NCI-H1436 (cell line): ENCODE results near the gene SLC12A7.
"Not testable (repeated sequence)": the region's sequence is repeated elsewhere in the genome, so short reads cannot be mapped to it uniquely, and the experiment has no call there.

Experiments
- DNase-seq: peaks from one replicate; lab custom pipeline; 2025; lab: John Stamatoyannopoulos, UW

Gene SLC12A7

GRCh38 chr5:1140818-1141189 lies 28.9 kb upstream of the SLC12A7 start:
- DNase-seq = no peak

GRCh38 chr5:1140171-1140817 lies 28.4 kb upstream of the SLC12A7 start:
- peak; percentile 83 for DNase-seq

- DNase-seq = no peak
Observed at GRCh38 chr5:1139331-1140170, 27.7 kb upstream of the SLC12A7 start.

GRCh38 chr5:1138445-1139245 lies 26.8 kb upstream of the SLC12A7 start:
- no peak for DNase-seq

- no peak for DNase-seq
Observed at GRCh38 chr5:1137567-1138444, 25.9 kb upstream of the SLC12A7 start.

GRCh38 chr5:1136814-1137213 lies 25.0 kb upstream of the SLC12A7 start:
- no peak for DNase-seq

GRCh38 chr5:1135696-1136525 lies 24.0 kb upstream of the SLC12A7 start:
- no peak for DNase-seq

- DNase-seq = no peak
Observed at GRCh38 chr5:1134478-1134877, 22.6 kb upstream of the SLC12A7 start.

- no peak for DNase-seq
Observed at GRCh38 chr5:1133510-1134201, 21.8 kb upstream of the SLC12A7 start.

GRCh38 chr5:1133108-1133507 lies 21.2 kb upstream of the SLC12A7 start:
- no peak for DNase-seq

- no peak for DNase-seq
Observed at GRCh38 chr5:1132570-1132969, 20.7 kb upstream of the SLC12A7 start.

- no peak for DNase-seq
Observed at GRCh38 chr5:1131726-1132125, 19.9 kb upstream of the SLC12A7 start.

GRCh38 chr5:1131191-1131621 lies 19.3 kb upstream of the SLC12A7 start:
- DNase-seq = no peak

GRCh38 chr5:1130218-1130946 lies 18.5 kb upstream of the SLC12A7 start:
- peak; percentile 82 for DNase-seq

- DNase-seq = no peak
Observed at GRCh38 chr5:1129711-1130055, 17.8 kb upstream of the SLC12A7 start.

- DNase-seq = no peak
Observed at GRCh38 chr5:1128977-1129710, 17.3 kb upstream of the SLC12A7 start.

GRCh38 chr5:1127959-1128785 lies 16.3 kb upstream of the SLC12A7 start:
- no peak for DNase-seq

GRCh38 chr5:1125695-1126094 lies 13.8 kb upstream of the SLC12A7 start:
- not testable (repeated sequence) for DNase-seq
